K562 (cell line): ENCODE results near the gene TP53BP1. TPM values are rescaled to one million over a fixed set of nuclear protein-coding genes. Genes with fewer than 3 reads are reported as not detected.

Experiments used
- ARNT ChIP-seq, 2 experiments: fragments of 450-650 bp; IDR thresholded peaks; 2 replicates each; pipeline ENCODE4 v1.6.1; 2016; ENCODE audit warnings: mild to moderate bottlenecking in 1 of 2
- CAMTA2 ChIP-seq: fragments of 250-450 bp; sonication (Bioruptor Pico); conservative IDR thresholded peaks from 2 replicates; pipeline ENCODE4 v1.5.1; 2022
- CBFB ChIP-seq: sonication (generic); formaldehyde crosslinking; IDR thresholded peaks from 2 replicates; pipeline ENCODE4 v1.4.0; 2020; ENCODE audit warnings: mild to moderate bottlenecking, missing genetic modification reagents
- CHCHD3 ChIP-seq: fragments of 250-450 bp; sonication (Bioruptor Pico); IDR thresholded peaks from 2 replicates; pipeline ENCODE4 v2.1.2; 2022; ENCODE audit warnings: mild to moderate bottlenecking
- CHD1 ChIP-seq: fragments of 200-600 bp; sonication (generic); IDR thresholded peaks from one replicate; pipeline ENCODE4 v1.6.1; 2012; ENCODE audit warnings: mild to moderate bottlenecking, moderate library complexity, low read length, inconsistent platforms
- ETV5 ChIP-seq: sonication (generic); formaldehyde crosslinking; IDR thresholded peaks from 2 replicates; pipeline ENCODE4 v1.4.0; 2020; ENCODE audit warnings: low read depth, mild to moderate bottlenecking, missing genetic modification reagents
- ILF3 ChIP-seq: fragments of 450-650 bp; IDR thresholded peaks from 2 replicates; pipeline ENCODE4 v1.6.1; 2018; ENCODE audit warnings: antibody characterized with exemption, mild to moderate bottlenecking, moderate library complexity, borderline replicate concordance
- NCOA6 ChIP-seq: fragments of 450-650 bp; IDR thresholded peaks from 2 replicates; pipeline ENCODE4 v1.6.1; 2017; ENCODE audit warnings: mild to moderate bottlenecking
- SP1 ChIP-seq: sonication (generic); formaldehyde crosslinking; IDR thresholded peaks from 2 replicates; pipeline ENCODE4 v1.8.1; 2022; ENCODE audit warnings: mild to moderate bottlenecking, missing genetic modification reagents
- U2AF2 ChIP-seq: fragments of 200-400 bp; formaldehyde crosslinking; optimal IDR thresholded peaks from 2 replicates; pipeline ENCODE3; 2017; ENCODE audit warnings: low read depth, mild to moderate bottlenecking, low read length
- ZBTB7A ChIP-seq: IDR thresholded peaks from 2 replicates; pipeline ENCODE4 v1.6.1; 2011; ENCODE audit warnings: low read depth, mild to moderate bottlenecking, low read length, moderate library complexity, borderline replicate concordance; ENCODE audit not compliant: control insufficient read depth
- ZFP30 ChIP-seq: fragments of 250-450 bp; sonication (Bioruptor Pico); IDR thresholded peaks from 2 replicates; pipeline ENCODE4 v1.8.0; 2022; ENCODE audit warnings: moderate library complexity, mild to moderate bottlenecking, inconsistent platforms, borderline replicate concordance
- ZKSCAN3 ChIP-seq: fragments of 250-450 bp; sonication (Bioruptor Pico); IDR thresholded peaks from 2 replicates; pipeline ENCODE4 v1.4.0; 2020
- ZNF23 ChIP-seq: fragments of 250-450 bp; sonication (Bioruptor Pico); IDR thresholded peaks from 2 replicates; pipeline ENCODE4 v1.4.0; 2020; ENCODE audit warnings: mild to moderate bottlenecking
- ZNF644 ChIP-seq: fragments of 200-800 bp; sonication (Bioruptor generic); IDR thresholded peaks from 2 replicates; pipeline ENCODE4 v1.6.1; 2016; ENCODE audit warnings: low read depth, missing genetic modification characterization, missing compliant biosample characterization
- polyA plus RNA-seq, 8 experiments: library from polyadenylated mRNA; depleted of rRNA in 4 of 8; stranded (reverse) in 5 of 8; unstranded in 3 of 8; fragments of >200 nt; fragmentation: Nextera tagmentation in 2 of 8; fragmentation: Illumina TruSeq in 1 of 8; extraction: Ambion mirVana in 2 of 8; extraction: Trizol in 1 of 8; gene quantifications; 2 replicates each; pipeline versions ENCODE4 v1.2.1 to v1.2.3, GENCODE V29; 2011 to 2014; ENCODE audit warnings: inconsistent platforms in 1 of 8, missing spikeins in 1 of 8
- total RNA-seq, 7 experiments: library from RNA; depleted of rRNA in 6 of 7; stranded (reverse); fragments of >200 nt in 6 of 7; fragmentation: Illumina TruSeq in 2 of 7; extraction: Trizol in 2 of 7; gene quantifications; 2 replicates each; pipeline versions ENCODE4 v1.2.1 to v1.2.3, GENCODE V29; 2011 to 2021; ENCODE audit warnings: low replicate concordance in 1 of 7
- TF ChIP-seq, protein P1 (sequence below): fragments of 450-650 bp; IDR thresholded peaks from 2 replicates; pipeline ENCODE4 v1.6.1; 2016; ENCODE audit warnings: borderline replicate concordance
- TF ChIP-seq, protein P2 (sequence below): sonication (generic); formaldehyde crosslinking; IDR thresholded peaks from 2 replicates; pipeline ENCODE4 v1.8.0; 2022; ENCODE audit warnings: mild to moderate bottlenecking, missing genetic modification reagents
- TF ChIP-seq, protein P3 (sequence below): fragments of 250-450 bp; sonication (Bioruptor Pico); IDR thresholded peaks from 2 replicates; pipeline ENCODE4 v1.8.0; 2021; ENCODE audit warnings: borderline replicate concordance, mild to moderate bottlenecking, moderate library complexity; ENCODE audit not compliant: poor library complexity, severe bottlenecking
- TF ChIP-seq, protein P4 (sequence below), 2 experiments: IDR thresholded peaks; 2 replicates each; pipeline ENCODE4 v1.6.1; 2012; ENCODE audit warnings: improper control_type of control experiment in 2 of 2, low read depth in 2 of 2, low read length in 2 of 2, borderline replicate concordance in 1 of 2

The TP53BP1 gene
- total and polyA plus RNA-seq, 9 of the 15 experiments (the other 6 are each of a cell fraction or from before 2014, with no cell fraction given) = 5.7 to 63.3 (median 30.9) TPM

- TF ChIP-seq SP1 (CRISPR knock-in tag) (no peak), CBFB (CRISPR knock-in tag) (no peak), CHD1 (no peak), ILF3 (no peak), ZNF23 (CRISPR knock-in tag) (no peak), ETV5 (CRISPR knock-in tag) (peak; percentile 4; the same call in 1 of the 2 replicates), ARNT (IDR thresholded peaks at IDR 0.05) (no peak), ZBTB7A (peak; percentile 33), U2AF2 (no peak), NCOA6 (0 out of 2 replicates have a peak, but pooled peaks have one; percentile 13), ZKSCAN3 (CRISPR knock-in tag) (no peak), CAMTA2 (CRISPR knock-in tag) (no peak), CHCHD3 (no peak), ZFP30 (no peak), ZNF644 (tag) (0 out of 2 replicates have a peak, but pooled peaks have one; percentile 43)
- TF ChIP-seq, protein P1, sequence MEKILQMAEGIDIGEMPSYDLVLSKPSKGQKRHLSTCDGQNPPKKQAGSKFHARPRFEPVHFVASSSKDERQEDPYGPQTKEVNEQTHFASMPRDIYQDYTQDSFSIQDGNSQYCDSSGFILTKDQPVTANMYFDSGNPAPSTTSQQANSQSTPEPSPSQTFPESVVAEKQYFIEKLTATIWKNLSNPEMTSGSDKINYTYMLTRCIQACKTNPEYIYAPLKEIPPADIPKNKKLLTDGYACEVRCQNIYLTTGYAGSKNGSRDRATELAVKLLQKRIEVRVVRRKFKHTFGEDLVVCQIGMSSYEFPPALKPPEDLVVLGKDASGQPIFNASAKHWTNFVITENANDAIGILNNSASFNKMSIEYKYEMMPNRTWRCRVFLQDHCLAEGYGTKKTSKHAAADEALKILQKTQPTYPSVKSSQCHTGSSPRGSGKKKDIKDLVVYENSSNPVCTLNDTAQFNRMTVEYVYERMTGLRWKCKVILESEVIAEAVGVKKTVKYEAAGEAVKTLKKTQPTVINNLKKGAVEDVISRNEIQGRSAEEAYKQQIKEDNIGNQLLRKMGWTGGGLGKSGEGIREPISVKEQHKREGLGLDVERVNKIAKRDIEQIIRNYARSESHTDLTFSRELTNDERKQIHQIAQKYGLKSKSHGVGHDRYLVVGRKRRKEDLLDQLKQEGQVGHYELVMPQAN = peak; percentile 57; the same call in 1 of the 2 replicates
- TF ChIP-seq, protein P2, sequence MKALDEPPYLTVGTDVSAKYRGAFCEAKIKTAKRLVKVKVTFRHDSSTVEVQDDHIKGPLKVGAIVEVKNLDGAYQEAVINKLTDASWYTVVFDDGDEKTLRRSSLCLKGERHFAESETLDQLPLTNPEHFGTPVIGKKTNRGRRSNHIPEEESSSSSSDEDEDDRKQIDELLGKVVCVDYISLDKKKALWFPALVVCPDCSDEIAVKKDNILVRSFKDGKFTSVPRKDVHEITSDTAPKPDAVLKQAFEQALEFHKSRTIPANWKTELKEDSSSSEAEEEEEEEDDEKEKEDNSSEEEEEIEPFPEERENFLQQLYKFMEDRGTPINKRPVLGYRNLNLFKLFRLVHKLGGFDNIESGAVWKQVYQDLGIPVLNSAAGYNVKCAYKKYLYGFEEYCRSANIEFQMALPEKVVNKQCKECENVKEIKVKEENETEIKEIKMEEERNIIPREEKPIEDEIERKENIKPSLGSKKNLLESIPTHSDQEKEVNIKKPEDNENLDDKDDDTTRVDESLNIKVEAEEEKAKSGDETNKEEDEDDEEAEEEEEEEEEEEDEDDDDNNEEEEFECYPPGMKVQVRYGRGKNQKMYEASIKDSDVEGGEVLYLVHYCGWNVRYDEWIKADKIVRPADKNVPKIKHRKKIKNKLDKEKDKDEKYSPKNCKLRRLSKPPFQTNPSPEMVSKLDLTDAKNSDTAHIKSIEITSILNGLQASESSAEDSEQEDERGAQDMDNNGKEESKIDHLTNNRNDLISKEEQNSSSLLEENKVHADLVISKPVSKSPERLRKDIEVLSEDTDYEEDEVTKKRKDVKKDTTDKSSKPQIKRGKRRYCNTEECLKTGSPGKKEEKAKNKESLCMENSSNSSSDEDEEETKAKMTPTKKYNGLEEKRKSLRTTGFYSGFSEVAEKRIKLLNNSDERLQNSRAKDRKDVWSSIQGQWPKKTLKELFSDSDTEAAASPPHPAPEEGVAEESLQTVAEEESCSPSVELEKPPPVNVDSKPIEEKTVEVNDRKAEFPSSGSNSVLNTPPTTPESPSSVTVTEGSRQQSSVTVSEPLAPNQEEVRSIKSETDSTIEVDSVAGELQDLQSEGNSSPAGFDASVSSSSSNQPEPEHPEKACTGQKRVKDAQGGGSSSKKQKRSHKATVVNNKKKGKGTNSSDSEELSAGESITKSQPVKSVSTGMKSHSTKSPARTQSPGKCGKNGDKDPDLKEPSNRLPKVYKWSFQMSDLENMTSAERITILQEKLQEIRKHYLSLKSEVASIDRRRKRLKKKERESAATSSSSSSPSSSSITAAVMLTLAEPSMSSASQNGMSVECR (CRISPR knock-in tag) = peak; percentile 63
- TF ChIP-seq, protein P3, sequence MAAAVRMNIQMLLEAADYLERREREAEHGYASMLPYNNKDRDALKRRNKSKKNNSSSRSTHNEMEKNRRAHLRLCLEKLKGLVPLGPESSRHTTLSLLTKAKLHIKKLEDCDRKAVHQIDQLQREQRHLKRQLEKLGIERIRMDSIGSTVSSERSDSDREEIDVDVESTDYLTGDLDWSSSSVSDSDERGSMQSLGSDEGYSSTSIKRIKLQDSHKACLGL (CRISPR knock-in tag) = no peak
- TF ChIP-seq, protein P4, sequence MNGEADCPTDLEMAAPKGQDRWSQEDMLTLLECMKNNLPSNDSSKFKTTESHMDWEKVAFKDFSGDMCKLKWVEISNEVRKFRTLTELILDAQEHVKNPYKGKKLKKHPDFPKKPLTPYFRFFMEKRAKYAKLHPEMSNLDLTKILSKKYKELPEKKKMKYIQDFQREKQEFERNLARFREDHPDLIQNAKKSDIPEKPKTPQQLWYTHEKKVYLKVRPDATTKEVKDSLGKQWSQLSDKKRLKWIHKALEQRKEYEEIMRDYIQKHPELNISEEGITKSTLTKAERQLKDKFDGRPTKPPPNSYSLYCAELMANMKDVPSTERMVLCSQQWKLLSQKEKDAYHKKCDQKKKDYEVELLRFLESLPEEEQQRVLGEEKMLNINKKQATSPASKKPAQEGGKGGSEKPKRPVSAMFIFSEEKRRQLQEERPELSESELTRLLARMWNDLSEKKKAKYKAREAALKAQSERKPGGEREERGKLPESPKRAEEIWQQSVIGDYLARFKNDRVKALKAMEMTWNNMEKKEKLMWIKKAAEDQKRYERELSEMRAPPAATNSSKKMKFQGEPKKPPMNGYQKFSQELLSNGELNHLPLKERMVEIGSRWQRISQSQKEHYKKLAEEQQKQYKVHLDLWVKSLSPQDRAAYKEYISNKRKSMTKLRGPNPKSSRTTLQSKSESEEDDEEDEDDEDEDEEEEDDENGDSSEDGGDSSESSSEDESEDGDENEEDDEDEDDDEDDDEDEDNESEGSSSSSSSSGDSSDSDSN (IDR thresholded peaks at IDR 0.05; ENCODE audit: borderline replicate concordance in 1 of 2, low read depth in 2 of 2, low read length in 2 of 2) = peak; percentile 32 to 50; a peak in 1 of 4 replicates
These were observed 122.5 kb downstream of the TP53BP1 start (continued) for GRCh38 chr15:43370310-43370974.
